Kidney epithelial cell (primary cell): ENCODE measurements around the gene NSL1. TPM values are rescaled to one million over a fixed set of nuclear protein-coding genes. Genes with fewer than 3 reads are reported as not detected.
"Not testable (repeated sequence)": the region's sequence is repeated elsewhere in the genome, so short reads cannot be mapped to it uniquely, and the experiment has no call there.

Experiments used
- DNase-seq: peaks from one replicate; pipeline ENCODE4 v3.0.0-alpha.2; 2010; ENCODE audit warnings: low read depth
- H3K27me3 ChIP-seq: 2 replicates; pipeline ENCODE4 v1.6.0; 2011; ENCODE audit warnings: low read length; ENCODE audit not compliant: control insufficient read depth, insufficient read depth
- H3K36me3 ChIP-seq: 2 replicates; pipeline ENCODE4 v1.5.1; 2011; ENCODE audit warnings: low read length; ENCODE audit not compliant: control insufficient read depth, insufficient read depth
- H3K4me3 ChIP-seq: 2 replicates; pipeline ENCODE4 v1.5.1; 2011; ENCODE audit warnings: low read depth, mild to moderate bottlenecking, control low read depth, low read length
- total RNA-seq: library from RNA; depleted of rRNA; stranded (reverse); fragments of >200 nt; gene quantifications from 2 replicates; pipeline ENCODE4 v1.2.3, GENCODE V29; 2015
- TF ChIP-seq, protein P1 (sequence below): IDR thresholded peaks from 2 replicates; pipeline ENCODE4 v1.5.1; 2011; ENCODE audit warnings: mild to moderate bottlenecking, moderate library complexity, low read length, control low read depth, inconsistent platforms; ENCODE audit not compliant: insufficient read depth, poor library complexity, severe bottlenecking

NSL1 gene
- total RNA-seq, 1 donor from 2014 or later, result 28.2 TPM

DNA sequence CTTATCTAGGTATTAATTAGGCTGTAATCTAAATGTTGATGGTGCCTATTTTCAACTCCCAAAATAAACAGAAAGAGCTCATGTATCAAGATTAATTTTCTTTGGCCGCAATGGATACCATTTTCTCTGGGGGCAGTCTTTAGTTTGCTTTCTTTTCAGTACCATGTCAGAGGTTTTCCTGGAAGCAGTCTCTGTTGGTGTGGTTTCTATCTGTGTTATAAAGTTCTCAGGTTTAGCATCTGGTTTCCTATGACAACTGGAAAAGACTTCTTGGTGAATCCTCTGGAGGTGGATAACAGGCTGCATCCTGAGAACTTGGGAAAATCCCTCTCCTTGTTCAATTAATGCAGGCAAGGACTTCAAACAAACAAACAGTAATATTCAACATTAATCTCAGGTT, 53.2 kb downstream of the NSL1 start:
- DNase-seq, result no peak
- H3K4me3 ChIP-seq, result no peak overlapping the region
- H3K36me3 ChIP-seq, result no peaks in the 10 kb centered on the region
- TF ChIP-seq, protein P1, sequence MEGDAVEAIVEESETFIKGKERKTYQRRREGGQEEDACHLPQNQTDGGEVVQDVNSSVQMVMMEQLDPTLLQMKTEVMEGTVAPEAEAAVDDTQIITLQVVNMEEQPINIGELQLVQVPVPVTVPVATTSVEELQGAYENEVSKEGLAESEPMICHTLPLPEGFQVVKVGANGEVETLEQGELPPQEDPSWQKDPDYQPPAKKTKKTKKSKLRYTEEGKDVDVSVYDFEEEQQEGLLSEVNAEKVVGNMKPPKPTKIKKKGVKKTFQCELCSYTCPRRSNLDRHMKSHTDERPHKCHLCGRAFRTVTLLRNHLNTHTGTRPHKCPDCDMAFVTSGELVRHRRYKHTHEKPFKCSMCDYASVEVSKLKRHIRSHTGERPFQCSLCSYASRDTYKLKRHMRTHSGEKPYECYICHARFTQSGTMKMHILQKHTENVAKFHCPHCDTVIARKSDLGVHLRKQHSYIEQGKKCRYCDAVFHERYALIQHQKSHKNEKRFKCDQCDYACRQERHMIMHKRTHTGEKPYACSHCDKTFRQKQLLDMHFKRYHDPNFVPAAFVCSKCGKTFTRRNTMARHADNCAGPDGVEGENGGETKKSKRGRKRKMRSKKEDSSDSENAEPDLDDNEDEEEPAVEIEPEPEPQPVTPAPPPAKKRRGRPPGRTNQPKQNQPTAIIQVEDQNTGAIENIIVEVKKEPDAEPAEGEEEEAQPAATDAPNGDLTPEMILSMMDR, result no peak
- no peaks in the 10 kb centered on the region for H3K27me3 ChIP-seq

DNA sequence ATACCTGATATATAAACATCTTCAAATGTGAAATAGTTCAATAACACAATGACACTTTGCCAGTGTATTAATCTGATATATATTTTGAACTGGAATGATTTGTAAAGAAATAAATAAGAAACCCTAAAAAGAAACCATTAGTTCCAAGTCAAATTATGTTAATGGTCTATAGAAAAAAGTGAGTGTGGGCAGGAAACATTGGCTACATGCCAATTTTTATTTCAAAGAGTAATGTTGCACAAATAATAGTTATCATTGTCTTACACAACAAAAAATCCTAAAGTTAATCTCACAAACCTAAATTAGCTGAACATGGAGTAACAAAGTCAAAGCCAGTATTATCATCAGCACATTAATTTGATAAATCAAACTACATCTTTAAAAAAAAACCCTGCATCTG, 54.0 kb downstream of the NSL1 start:
- DNase-seq, result no peak
- TF ChIP-seq, protein P1, result no peak
- H3K4me3 ChIP-seq, result no peak overlapping the region
- H3K27me3 ChIP-seq, result no peaks in the 10 kb centered on the region
- H3K36me3 ChIP-seq, result no peaks in the 10 kb centered on the region

DNA sequence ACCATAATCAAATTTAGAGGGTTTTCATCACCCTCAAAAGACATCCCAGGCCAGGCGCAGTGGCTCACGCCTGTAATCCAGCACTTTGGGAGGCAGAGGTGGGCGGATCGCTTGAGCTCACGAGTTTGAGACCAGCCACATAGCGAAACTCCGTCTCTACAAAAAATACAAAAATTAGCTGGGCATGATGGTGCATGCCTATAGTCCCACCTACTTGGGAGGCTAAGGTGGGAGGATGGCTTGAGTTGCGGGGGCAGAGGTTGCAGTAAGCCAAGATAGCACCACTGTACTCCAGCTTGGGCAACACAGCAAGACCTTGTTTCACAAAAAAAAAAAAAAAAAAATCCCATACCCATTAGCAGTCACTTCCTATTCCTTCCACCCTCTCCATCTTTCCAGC, 58.5 kb downstream of the NSL1 start:
- TF ChIP-seq, protein P1, result no peak

DNA sequence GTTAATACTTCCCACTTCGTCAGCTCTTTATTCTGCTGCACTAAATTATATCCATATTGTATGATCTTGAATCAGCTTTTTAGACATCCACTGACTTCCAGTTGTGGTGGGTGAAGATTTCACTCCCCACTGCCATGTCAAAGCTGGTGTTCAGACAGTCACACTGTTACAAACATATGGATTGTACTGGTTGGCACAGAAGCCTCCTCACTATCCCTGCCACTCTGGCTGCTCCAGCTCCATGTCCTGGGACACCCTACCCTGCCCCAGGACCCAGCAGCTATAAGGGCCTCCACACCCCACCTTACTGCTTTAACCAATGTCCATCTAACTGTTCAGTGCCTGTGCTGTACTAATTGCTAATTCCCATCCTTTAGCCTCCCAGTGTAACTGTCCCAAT, 59.9 kb downstream of the NSL1 start:
- no peaks in the 10 kb centered on the region for H3K27me3 ChIP-seq
- DNase-seq, result no peak
- H3K36me3 ChIP-seq, result no peaks in the 10 kb centered on the region
- TF ChIP-seq, protein P1, result no peak
- H3K4me3 ChIP-seq, result no peak overlapping the region

More for the DNA sequence above, 58.5 kb downstream of the NSL1 start:
- no peaks in the 10 kb centered on the region for H3K36me3 ChIP-seq
- no peaks in the 10 kb centered on the region for H3K27me3 ChIP-seq
- DNase-seq, result no peak
- no peak overlapping the region for H3K4me3 ChIP-seq

DNA sequence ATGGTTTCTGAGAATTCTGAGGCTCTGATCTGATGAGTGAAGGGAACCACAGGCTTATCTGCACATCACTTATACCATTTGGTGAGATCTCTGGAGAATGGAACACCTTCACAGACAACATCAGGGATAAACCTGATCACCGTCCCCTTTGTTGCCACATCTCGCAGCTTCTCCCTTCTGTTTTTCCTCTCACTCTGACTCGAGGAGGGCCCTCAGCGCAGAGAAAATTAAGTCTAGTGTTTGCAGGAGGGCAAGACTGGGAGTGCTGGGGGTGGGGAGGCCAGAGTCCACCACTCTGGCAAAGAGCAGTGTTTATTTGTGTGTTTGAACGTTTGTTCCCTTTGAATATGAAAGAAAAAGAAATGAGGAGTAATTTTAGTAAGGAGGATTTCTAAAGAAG, 63.0 kb downstream of the NSL1 start:
- TF ChIP-seq, protein P1, result no peak
- no peaks in the 10 kb centered on the region for H3K36me3 ChIP-seq
- DNase-seq, result no peak

DNA sequence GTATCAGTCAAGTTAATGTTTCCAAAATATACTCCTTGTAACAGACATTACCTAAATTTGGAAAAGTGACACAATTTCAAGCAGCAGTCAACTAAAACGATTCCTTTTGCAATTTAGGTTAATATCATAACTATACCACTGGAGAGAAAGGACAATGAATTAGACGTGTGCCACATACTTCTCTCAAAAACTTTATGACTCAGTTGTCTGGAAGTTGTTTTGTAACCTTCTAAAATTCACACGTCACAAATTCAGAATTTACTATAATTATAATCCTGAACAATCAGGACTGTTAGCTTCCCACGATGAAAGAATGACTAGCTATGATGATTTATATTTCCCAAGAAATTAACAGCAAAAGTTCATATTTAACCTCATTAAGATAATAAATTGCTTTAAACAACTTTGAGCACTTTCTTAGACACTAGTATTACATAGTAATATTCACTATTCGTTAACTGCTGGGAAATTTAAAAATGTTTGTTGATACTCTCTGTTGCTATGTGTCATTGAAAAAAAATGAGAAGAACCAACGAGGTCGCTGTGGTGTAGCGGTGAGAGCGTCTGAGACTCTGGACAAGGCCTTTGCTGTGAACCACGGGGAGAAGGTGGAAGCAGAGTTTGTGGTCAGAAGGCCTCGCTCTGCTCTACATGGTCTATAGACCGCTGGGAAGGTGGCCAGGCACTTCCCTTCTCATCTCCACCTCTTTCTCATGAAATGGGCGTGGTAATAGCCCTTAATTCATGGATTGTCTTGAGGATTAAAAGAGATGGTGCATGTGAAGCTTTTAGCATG, 64.0 kb downstream of the NSL1 start:
- no peak overlapping the region for H3K4me3 ChIP-seq

More for the DNA sequence above, 63.0 kb downstream of the NSL1 start:
- H3K27me3 ChIP-seq, result no peaks in the 10 kb centered on the region
- H3K4me3 ChIP-seq, result no peak overlapping the region

DNA sequence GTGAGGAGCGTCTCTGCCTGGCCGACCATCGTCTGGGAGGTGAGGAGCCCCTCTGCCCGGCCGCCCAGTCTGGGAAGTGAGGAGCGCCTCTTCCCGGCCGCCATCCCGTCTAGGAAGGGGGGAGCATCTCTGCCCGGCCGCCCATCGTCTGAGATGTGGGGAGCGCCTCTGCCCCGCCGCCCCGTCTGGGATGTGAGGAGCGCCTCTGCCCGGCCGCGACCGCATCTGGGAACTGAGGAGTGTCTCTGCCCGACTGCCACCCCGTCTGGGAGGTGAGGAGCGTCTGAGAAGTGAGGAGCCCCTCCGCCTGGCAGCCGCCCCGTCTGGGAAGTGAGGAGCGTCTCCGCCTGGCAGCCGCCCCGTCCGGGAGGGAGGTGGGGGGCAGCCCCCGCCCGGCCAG, 66.9 kb downstream of the NSL1 start:
- not testable (repeated sequence) for H3K4me3 ChIP-seq

More for the DNA sequence above, 64.0 kb downstream of the NSL1 start:
- H3K36me3 ChIP-seq, result no peaks in the 10 kb centered on the region
- DNase-seq, result no peak
- TF ChIP-seq, protein P1, result no peak
- no peaks in the 10 kb centered on the region for H3K27me3 ChIP-seq

More for the DNA sequence above, 66.9 kb downstream of the NSL1 start:
- not testable (repeated sequence) for DNase-seq, H3K27me3 ChIP-seq, H3K36me3 ChIP-seq
